Breast epithelium (tissue), 3 donors: Measurements from ENCODE around the gene PTPRS.

Source experiments
- POLR2A ChIP-seq: fragments of 450-650 bp; IDR thresholded peaks from one replicate; pipeline ENCODE4 v1.6.1; 2016; ENCODE audit warnings: antibody characterized with exemption, mild to moderate bottlenecking, moderate library complexity
- POLR2AphosphoS5 ChIP-seq, 3 donors: sonication (generic); formaldehyde crosslinking; IDR thresholded peaks; one replicate each; pipeline ENCODE4 v1.6.1; 2017; ENCODE audit warnings: antibody characterized with exemption in 3 of 3
- TF ChIP-seq, protein P1 (sequence below), 3 donors: fragments of 450-650 bp; IDR thresholded peaks; one replicate each; pipeline ENCODE4 v1.5.1; 2016 to 2017; ENCODE audit warnings: antibody characterized with exemption in 3 of 3, mild to moderate bottlenecking in 3 of 3, moderate library complexity in 3 of 3

DNA sequence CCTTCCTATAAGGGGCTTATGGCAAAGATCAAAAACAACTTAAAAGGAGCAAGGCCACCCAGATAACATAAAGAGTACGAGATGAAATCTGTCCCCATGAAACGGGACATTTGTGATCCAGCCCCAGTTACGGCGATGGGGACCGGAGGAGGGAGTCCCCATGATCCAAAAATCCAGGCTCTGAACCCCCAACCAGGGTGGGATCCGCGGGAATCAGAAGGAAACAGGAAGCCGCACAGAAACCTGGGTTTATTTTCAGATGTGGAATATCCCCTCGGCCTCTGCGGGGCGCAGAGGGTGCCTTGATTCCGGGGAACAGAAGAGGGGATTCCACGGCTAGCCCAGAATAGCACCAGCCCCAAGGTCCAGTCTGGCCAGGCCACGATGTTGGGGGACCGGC, 5.0 kb downstream of the PTPRS start:
- TF ChIP-seq POLR2A, result no peak
- TF ChIP-seq, protein P1, sequence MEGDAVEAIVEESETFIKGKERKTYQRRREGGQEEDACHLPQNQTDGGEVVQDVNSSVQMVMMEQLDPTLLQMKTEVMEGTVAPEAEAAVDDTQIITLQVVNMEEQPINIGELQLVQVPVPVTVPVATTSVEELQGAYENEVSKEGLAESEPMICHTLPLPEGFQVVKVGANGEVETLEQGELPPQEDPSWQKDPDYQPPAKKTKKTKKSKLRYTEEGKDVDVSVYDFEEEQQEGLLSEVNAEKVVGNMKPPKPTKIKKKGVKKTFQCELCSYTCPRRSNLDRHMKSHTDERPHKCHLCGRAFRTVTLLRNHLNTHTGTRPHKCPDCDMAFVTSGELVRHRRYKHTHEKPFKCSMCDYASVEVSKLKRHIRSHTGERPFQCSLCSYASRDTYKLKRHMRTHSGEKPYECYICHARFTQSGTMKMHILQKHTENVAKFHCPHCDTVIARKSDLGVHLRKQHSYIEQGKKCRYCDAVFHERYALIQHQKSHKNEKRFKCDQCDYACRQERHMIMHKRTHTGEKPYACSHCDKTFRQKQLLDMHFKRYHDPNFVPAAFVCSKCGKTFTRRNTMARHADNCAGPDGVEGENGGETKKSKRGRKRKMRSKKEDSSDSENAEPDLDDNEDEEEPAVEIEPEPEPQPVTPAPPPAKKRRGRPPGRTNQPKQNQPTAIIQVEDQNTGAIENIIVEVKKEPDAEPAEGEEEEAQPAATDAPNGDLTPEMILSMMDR (IDR thresholded peaks at IDR 0.05), result no peak
- no peak for TF ChIP-seq POLR2AphosphoS5 (IDR thresholded peaks at IDR 0.05)
